Neutrophil (primary cell): ENCODE measurements around the gene RECQL5.
"Not testable (repeated sequence)": the region's sequence is repeated elsewhere in the genome, so short reads cannot be mapped to it uniquely, and the experiment has no call there.

Source experiments
- H3K27ac ChIP-seq: fragments of 200-600 bp; sonication (generic); 2 replicates; pipeline ENCODE4 v1.5.1; 2016; ENCODE audit warnings: mild to moderate bottlenecking, moderate library complexity
- H3K27me3 ChIP-seq: fragments of 200-600 bp; sonication (generic); 2 replicates; pipeline ENCODE4 v1.6.0; 2016; ENCODE audit warnings: mild to moderate bottlenecking
- H3K36me3 ChIP-seq: fragments of 200-600 bp; sonication (generic); 2 replicates; pipeline ENCODE4 v1.5.1; 2017
- H3K4me1 ChIP-seq, 2 experiments: fragments of 200-600 bp in 1 of 2; sonication (generic) in 1 of 2; 1 replicate in 1 of 2; 2 replicates in 1 of 2; pipeline versions ENCODE4 v1.5.1 to v1.6.1; 2013 to 2016; ENCODE audit warnings: low read depth in 1 of 2, low read length in 1 of 2, mild to moderate bottlenecking in 1 of 2, moderate library complexity in 1 of 2; ENCODE audit not compliant: control insufficient read depth in 1 of 2, insufficient read depth in 1 of 2
- H3K4me3 ChIP-seq, 2 experiments: fragments of 200-600 bp in 1 of 2; sonication (generic) in 1 of 2; 1 replicate in 1 of 2; 2 replicates in 1 of 2; pipeline ENCODE4 v1.5.1; 2013 to 2016; ENCODE audit warnings: low read depth in 1 of 2, low read length in 1 of 2, mild to moderate bottlenecking in 1 of 2, moderate library complexity in 1 of 2
- H3K9me3 ChIP-seq: fragments of 200-600 bp; sonication (generic); 2 replicates; pipeline ENCODE4 v1.5.1; 2016
- TF ChIP-seq, protein P1 (sequence below): fragments of 200-600 bp; sonication (generic); IDR thresholded peaks from 2 replicates; pipeline ENCODE4 v1.5.1; 2016; ENCODE audit warnings: antibody characterized with exemption

RECQL5 gene

DNA sequence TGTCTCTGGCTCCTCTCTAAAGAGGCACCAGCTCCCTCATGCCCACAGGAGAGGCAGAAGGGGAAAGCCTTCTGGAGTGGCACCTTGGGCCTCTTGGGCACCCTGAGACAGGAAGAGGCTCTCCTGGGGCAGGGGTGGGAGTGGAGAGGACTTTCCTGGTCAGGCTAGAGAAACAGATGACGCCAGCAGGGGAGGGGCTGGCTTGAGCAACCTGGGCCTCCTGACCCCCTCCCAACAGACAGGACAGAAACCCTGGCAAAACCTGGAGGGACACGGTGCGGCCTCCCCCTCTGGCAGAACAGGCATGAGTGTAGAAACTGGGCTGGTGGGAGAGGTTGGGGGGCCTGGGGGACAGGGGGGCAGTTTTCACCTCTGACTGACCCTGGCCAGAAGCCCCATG is 27.6 kb downstream of the RECQL5 start:
- Histone ChIP-seq H3K4me3 (no peak overlapping the region), H3K27ac (no peak overlapping the region), H3K4me1 (no peaks in the 10 kb centered on the region), H3K27me3 (peaks cover 5% of the 10 kb centered on the region), H3K9me3 (no peaks in the 10 kb centered on the region), H3K36me3 (peaks cover 12% of the 10 kb centered on the region)
- TF ChIP-seq, protein P1, sequence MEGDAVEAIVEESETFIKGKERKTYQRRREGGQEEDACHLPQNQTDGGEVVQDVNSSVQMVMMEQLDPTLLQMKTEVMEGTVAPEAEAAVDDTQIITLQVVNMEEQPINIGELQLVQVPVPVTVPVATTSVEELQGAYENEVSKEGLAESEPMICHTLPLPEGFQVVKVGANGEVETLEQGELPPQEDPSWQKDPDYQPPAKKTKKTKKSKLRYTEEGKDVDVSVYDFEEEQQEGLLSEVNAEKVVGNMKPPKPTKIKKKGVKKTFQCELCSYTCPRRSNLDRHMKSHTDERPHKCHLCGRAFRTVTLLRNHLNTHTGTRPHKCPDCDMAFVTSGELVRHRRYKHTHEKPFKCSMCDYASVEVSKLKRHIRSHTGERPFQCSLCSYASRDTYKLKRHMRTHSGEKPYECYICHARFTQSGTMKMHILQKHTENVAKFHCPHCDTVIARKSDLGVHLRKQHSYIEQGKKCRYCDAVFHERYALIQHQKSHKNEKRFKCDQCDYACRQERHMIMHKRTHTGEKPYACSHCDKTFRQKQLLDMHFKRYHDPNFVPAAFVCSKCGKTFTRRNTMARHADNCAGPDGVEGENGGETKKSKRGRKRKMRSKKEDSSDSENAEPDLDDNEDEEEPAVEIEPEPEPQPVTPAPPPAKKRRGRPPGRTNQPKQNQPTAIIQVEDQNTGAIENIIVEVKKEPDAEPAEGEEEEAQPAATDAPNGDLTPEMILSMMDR: no peak

DNA sequence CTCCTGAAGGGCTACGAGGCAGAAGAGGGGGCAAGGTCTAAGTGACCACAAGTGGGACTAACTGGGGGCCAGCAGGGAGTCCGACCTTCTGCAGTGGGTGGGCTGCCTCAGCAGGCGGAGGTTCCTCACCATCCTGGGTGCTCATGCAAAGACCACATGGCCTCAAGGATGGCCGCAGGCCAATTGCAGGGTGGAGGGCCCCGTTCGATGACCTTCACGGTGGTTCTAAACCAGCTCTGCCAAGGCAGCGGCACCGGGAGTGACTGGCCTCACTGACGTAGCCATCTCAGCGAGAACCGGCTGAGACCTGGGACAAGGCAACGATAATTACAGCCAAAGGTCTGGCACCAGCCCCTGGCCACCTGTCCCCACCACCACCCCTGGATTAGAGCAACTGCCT is 28.1 kb downstream of the RECQL5 start:
- H3K27ac ChIP-seq: no peak overlapping the region
- H3K9me3 ChIP-seq: no peaks in the 10 kb centered on the region
- TF ChIP-seq, protein P1: no peak
- H3K36me3 ChIP-seq: peaks cover 11% of the 10 kb centered on the region
- peaks cover 9% of the 10 kb centered on the region for H3K27me3 ChIP-seq
- H3K4me1 ChIP-seq: no peaks in the 10 kb centered on the region
- H3K4me3 ChIP-seq: no peak overlapping the region

DNA sequence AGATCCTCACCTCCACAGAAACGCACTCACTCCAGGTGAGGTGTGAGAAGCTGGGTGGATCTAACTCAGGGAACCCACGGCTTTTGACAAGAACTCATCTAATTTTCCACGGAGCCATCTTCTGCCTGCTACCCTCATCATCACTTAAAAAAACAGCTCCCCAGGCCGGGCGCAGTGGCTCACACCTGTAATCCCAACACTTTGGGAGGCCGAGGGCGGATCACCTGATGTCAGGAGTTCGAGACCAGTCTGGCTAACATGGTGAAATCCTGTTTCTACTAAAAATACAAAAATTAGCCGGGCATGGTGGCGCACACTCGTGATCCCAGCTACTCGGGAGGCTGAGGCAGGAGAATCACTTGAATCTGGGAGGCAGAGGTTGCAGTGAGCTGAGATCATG is 28.9 kb downstream of the RECQL5 start:
- not testable (repeated sequence) for H3K4me3 ChIP-seq, H3K27ac ChIP-seq, H3K4me1 ChIP-seq, H3K36me3 ChIP-seq, H3K9me3 ChIP-seq
- peaks cover 11% of the 10 kb centered on the region for H3K27me3 ChIP-seq

DNA sequence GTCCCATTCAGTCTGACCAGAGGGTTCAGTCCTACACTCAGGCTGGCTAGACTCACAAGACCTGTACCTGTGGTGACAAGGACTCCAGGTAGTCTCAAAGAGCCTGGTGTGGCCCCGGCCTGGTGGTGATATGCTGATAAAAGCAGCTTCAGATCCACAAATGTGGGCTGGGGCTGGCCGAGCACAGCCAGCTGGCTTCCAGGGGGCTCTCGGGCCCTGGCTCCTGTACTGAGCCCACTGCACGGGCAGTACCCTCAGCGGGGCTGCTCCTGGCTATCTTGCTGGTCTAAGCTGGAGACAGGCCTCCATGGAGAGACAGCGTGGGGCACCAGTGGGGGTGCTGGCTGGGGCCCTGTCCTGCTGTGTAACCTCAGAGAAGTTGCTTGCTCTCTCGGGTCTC is 29.4 kb downstream of the RECQL5 start:
- Histone ChIP-seq H3K36me3 (peaks cover 4% of the 10 kb centered on the region), H3K27me3 (peaks cover 11% of the 10 kb centered on the region), H3K27ac (no peak overlapping the region), H3K9me3 (no peaks in the 10 kb centered on the region), H3K4me3 (no peak overlapping the region), H3K4me1 (peaks cover 4 to 12% of the 10 kb centered on the region in 2 experiments)
- TF ChIP-seq, protein P1: no peak

DNA sequence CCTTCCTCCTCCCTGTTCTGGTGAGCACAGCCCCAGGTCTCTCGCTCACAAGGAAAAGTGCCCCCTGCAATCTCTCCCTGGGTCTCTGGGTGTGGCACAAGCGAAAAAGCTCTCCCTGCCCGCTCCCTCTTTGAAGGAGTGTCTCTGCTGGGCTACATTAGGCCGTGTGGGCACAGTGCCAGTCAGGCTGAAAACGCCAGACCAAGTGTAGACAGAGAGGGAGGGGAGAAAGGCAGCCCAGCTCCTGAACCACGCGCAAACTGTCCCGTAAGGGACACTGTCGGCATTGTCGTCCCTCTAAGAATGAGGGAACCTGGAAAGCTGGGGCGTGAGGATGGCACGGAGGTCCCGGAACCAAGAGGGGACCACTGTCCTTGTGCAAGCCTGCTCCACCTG is 29.8 kb downstream of the RECQL5 start:
- peaks cover 4% of the 10 kb centered on the region for H3K36me3 ChIP-seq
- peaks cover 4 to 13% of the 10 kb centered on the region in 2 experiments for H3K4me1 ChIP-seq
- H3K27ac ChIP-seq: no peak overlapping the region
- H3K9me3 ChIP-seq: no peaks in the 10 kb centered on the region
- peaks cover 11% of the 10 kb centered on the region for H3K27me3 ChIP-seq
- TF ChIP-seq, protein P1: no peak
- H3K4me3 ChIP-seq: no peak overlapping the region

DNA sequence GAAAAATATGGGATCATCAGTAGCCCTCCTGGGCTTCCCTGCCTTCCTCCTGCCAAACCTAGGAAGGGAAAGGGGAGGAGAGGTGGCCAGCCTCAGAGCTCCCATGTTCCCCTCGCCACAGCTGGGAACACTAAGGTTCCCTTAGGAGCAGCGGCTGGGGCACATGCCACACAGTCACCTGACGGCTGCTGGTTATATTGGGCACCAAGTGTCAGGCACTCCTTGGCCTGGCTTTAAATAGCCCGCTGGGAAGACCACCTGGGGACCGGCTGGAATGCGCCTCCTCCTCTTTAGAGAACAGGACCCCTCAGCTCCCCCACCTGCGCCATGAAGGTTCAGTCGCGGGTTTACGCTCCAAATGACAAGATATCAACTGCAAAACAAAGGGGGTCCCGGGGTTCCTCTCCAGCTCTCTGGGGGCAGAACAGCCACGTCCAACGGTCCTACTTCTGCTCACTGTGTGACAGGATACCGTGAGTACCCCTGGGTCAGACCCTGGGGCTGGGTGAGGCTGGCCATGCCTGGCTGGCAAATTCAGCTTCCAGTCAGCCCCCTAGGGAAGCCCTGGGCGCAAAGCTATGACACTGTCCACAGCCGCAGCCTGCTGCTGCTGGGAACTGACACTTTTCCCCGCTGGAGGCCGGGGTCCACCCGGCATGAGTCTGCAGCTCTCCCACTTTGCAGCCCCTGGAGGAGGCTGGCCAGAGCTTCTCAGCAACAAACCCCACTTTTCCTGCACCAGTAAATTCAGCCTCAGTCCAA is 30.4 kb downstream of the RECQL5 start:
- no peaks in the 10 kb centered on the region for H3K9me3 ChIP-seq
- peaks cover 4 to 13% of the 10 kb centered on the region in 2 experiments for H3K4me1 ChIP-seq
- H3K4me3 ChIP-seq: no peak overlapping the region
- TF ChIP-seq, protein P1: no peak
- H3K27me3 ChIP-seq: peaks cover 11% of the 10 kb centered on the region
- peaks cover 4% of the 10 kb centered on the region for H3K36me3 ChIP-seq
- no peak overlapping the region for H3K27ac ChIP-seq
